K562 (cell line): ENCODE data around the gene SORCS2. TPM values are rescaled to one million over a fixed set of nuclear protein-coding genes. Genes with fewer than 3 reads are reported as not detected.
A peak's percentile ranks its signal among the peaks of the same experiment; 100 is the strongest.

Source experiments
- ATAC-seq: fragments of 200-7000 bp; cut with Tn5 transposase; 3 replicates; pipeline ENCODE4 v1.9.1; 2020; ENCODE audit warnings: moderate library complexity
- BruUV-seq: library from RNA; stranded (reverse); fragments of 400-500 nt; replicated peaks from 2 replicates; lab custom pipeline; 2021; lab: Mats Ljungman, UMichigan
- CTCF ChIA-PET: fragments of 300-600 bp; formaldehyde crosslinking; extraction: SDS; loops from one replicate; lab custom pipeline; 2021; ENCODE audit warnings: low intra/inter-chr PET ratio; lab: Yijun Ruan, JAX
- POLR2A ChIA-PET: fragments of 300-600, 350-650 bp; sonication (Branson Sonifier 250); formaldehyde crosslinking; extraction: SDS; loops from one replicate; lab custom pipeline; 2021; ENCODE audit warnings: antibody characterized with exemption, inconsistent platforms; lab: Yijun Ruan, JAX
- DNase-seq, 4 experiments: peaks; one replicate each; pipeline versions ENCODE4 v3.0.0 to v3.0.0-alpha.2; 2011 to 2018; ENCODE audit warnings: low spot score in 3 of 4, mixed read lengths in 3 of 4; ENCODE audit errors: extremely low read depth in 1 of 4
- FAIRE-seq: peaks from 2 replicates; lab custom pipeline; 2011; peaks lifted over from hg19 to GRCh38; lab: Jason Lieb, UNC
- H2AFZ ChIP-seq: 2 replicates; pipeline ENCODE4 v1.6.0; 2011; ENCODE audit warnings: low read depth, low read length, control low read depth, inconsistent platforms
- H3K27ac ChIP-seq: fragments of 200-600 bp; 3 replicates; pipeline ENCODE4 v1.8.0; 2011; ENCODE audit warnings: low read depth, mild to moderate bottlenecking, control low read depth, inconsistent platforms, low read length, moderate library complexity, mixed read lengths; ENCODE audit errors: extremely low read depth
- H3K27me3 ChIP-seq, 2 experiments: fragments of 300-600 bp in 1 of 2; 2 replicates in 1 of 2; 3 replicates in 1 of 2; pipeline versions ENCODE4 v1.6.0 to v1.8.0; 2011; ENCODE audit warnings: inconsistent platforms in 2 of 2, low read length in 2 of 2, mild to moderate bottlenecking in 1 of 2, mixed read lengths in 1 of 2, moderate library complexity in 1 of 2; ENCODE audit not compliant: control insufficient read depth in 2 of 2, insufficient read depth in 2 of 2
- H3K36me3 ChIP-seq: fragments of 300-600 bp; 3 replicates; pipeline ENCODE4 v1.8.0; 2011; ENCODE audit warnings: mild to moderate bottlenecking, low read length, inconsistent platforms; ENCODE audit not compliant: control insufficient read depth, insufficient read depth
- H3K4me1 ChIP-seq, 2 experiments: fragments of 200-600 bp in 1 of 2; replicated peaks in 1 of 2; 2 replicates in 1 of 2; 3 replicates in 1 of 2; pipeline versions ENCODE4 v1.5.1 to v1.8.0; 2011; ENCODE audit warnings: inconsistent platforms in 2 of 2, low read length in 2 of 2, mild to moderate bottlenecking in 1 of 2, mixed read lengths in 1 of 2, moderate library complexity in 1 of 2; ENCODE audit not compliant: control insufficient read depth in 2 of 2, insufficient read depth in 2 of 2
- H3K4me2 ChIP-seq: 2 replicates; pipeline ENCODE4 v1.6.1; 2011; ENCODE audit warnings: low read length, control low read depth, inconsistent platforms, mixed read lengths; ENCODE audit not compliant: insufficient read depth
- H3K4me3 ChIP-seq: fragments of 200-600 bp; sonication (generic), shearing (Covaris generic); 2 replicates; pipeline ENCODE4 v1.5.1; 2016; ENCODE audit warnings: control low read depth, inconsistent platforms
- H3K79me2 ChIP-seq: fragments of 200-600 bp; 3 replicates; pipeline ENCODE4 v1.8.0; 2011; ENCODE audit warnings: low read length, inconsistent platforms; ENCODE audit not compliant: control insufficient read depth, insufficient read depth
- H3K9ac ChIP-seq, 2 experiments: 2 replicates each; pipeline versions ENCODE4 v1.6.0 to v1.6.1; 2011; ENCODE audit warnings: low read depth in 2 of 2, low read length in 2 of 2, control low read depth in 1 of 2, inconsistent platforms in 1 of 2, mild to moderate bottlenecking in 1 of 2, mixed read lengths in 1 of 2; ENCODE audit not compliant: insufficient read depth in 1 of 2
- H3K9me1 ChIP-seq: one replicate; pipeline ENCODE4 v1.6.0; 2011; ENCODE audit warnings: inconsistent platforms, mild to moderate bottlenecking, low read length, moderate library complexity; ENCODE audit not compliant: control insufficient read depth, insufficient read depth
- H3K9me3 ChIP-seq: replicated peaks from 2 replicates; pipeline ENCODE4 v1.5.1; 2011; ENCODE audit warnings: low read depth, low read length, inconsistent platforms; ENCODE audit not compliant: control insufficient read depth, insufficient read depth
- H4K20me1 ChIP-seq: replicated peaks from 2 replicates; pipeline ENCODE4 v1.6.1; 2011; ENCODE audit warnings: low read length, inconsistent platforms, mixed read lengths; ENCODE audit not compliant: control insufficient read depth, insufficient read depth
- CBX1 ChIP-seq: sonication (generic); IDR thresholded peaks from 2 replicates; pipeline ENCODE4 v1.6.1; 2016; ENCODE audit warnings: antibody characterized with exemption, low read depth, mild to moderate bottlenecking
- FOXP4 ChIP-seq: sonication (generic); formaldehyde crosslinking; IDR thresholded peaks from 2 replicates; pipeline ENCODE4 v1.8.0; 2022; ENCODE audit warnings: mild to moderate bottlenecking, missing genetic modification reagents, borderline replicate concordance
- MEF2D ChIP-seq: conservative IDR thresholded peaks from 2 replicates; pipeline ENCODE4 v1.6.1; 2016; ENCODE audit warnings: low read depth, missing genetic modification characterization, missing compliant biosample characterization
- NFIC ChIP-seq: fragments of 450-650 bp; IDR thresholded peaks from 2 replicates; pipeline ENCODE4 v1.6.1; 2017; ENCODE audit warnings: mild to moderate bottlenecking, inconsistent platforms
- PHF21A ChIP-seq: fragments of 450-650 bp; IDR thresholded peaks from 2 replicates; pipeline ENCODE4 v1.6.1; 2017; ENCODE audit warnings: low read depth, borderline replicate concordance
- VEZF1 ChIP-seq: fragments of 200-800 bp; sonication (Bioruptor generic); IDR thresholded peaks from 2 replicates; pipeline ENCODE4 v1.6.1; 2017; ENCODE audit warnings: missing genetic modification characterization, missing compliant biosample characterization
- ZNF436 ChIP-seq: fragments of 250-450, 450-650 bp; sonication (Bioruptor Pico); formaldehyde crosslinking; IDR thresholded peaks from 2 replicates; pipeline ENCODE4 v1.7.0; 2020; ENCODE audit warnings: mild to moderate bottlenecking
- WGBS: fragments of 100-300 bp; shearing (Covaris generic); methylation state at CpG from one replicate; pipeline ENCODE4 v1.1.6; 2016; ENCODE audit warnings: low coverage, mixed read lengths; ENCODE audit not compliant: insufficient coverage; ENCODE audit errors: missing lambda C conversion rate; 5-methylcytosine and 5-hydroxymethylcytosine counted together
- in situ Hi-C: fragments of 300-500 bp; cut with MboI; formaldehyde crosslinking; loops from 4 replicates; pipeline ENCODE4 v1.15.0; 2018; ENCODE audit warnings: inconsistent platforms, mixed read lengths
- intact Hi-C: fragments of 100-400 bp; cut with micrococcal nuclease; formaldehyde crosslinking; loops from 2 replicates; pipeline ENCODE4 v1.14.2; 2022
- polyA plus RNA-seq, 8 experiments: library from polyadenylated mRNA; depleted of rRNA in 4 of 8; stranded (reverse) in 5 of 8; unstranded in 3 of 8; fragments of >200 nt; fragmentation: Nextera tagmentation in 2 of 8; fragmentation: Illumina TruSeq in 1 of 8; extraction: Ambion mirVana in 2 of 8; extraction: Trizol in 1 of 8; gene quantifications; 2 replicates each; pipeline versions ENCODE4 v1.2.1 to v1.2.3, GENCODE V29; 2011 to 2014; ENCODE audit warnings: inconsistent platforms in 1 of 8, missing spikeins in 1 of 8
- total RNA-seq, 7 experiments: library from RNA; depleted of rRNA in 6 of 7; stranded (reverse); fragments of >200 nt in 6 of 7; fragmentation: Illumina TruSeq in 2 of 7; extraction: Trizol in 2 of 7; gene quantifications; 2 replicates each; pipeline versions ENCODE4 v1.2.1 to v1.2.3, GENCODE V29; 2011 to 2021; ENCODE audit warnings: low replicate concordance in 1 of 7
- TF ChIP-seq, protein P1 (sequence below): fragments of 250-450 bp; sonication (Bioruptor Pico); IDR thresholded peaks from 2 replicates; pipeline ENCODE4 v1.4.0; 2020; ENCODE audit warnings: mild to moderate bottlenecking, moderate library complexity, borderline replicate concordance

Gene SORCS2
- total and polyA plus RNA-seq, 9 of the 15 experiments (the other 6 are each of a cell fraction or from before 2014, with no cell fraction given): not detected

- FAIRE-seq: no peak
- H3K27ac ChIP-seq: no peak overlapping the region
- ChIA-PET CTCF (no interaction called here), POLR2A (interaction anchor here (0.6 to 0.9 kb wide), 4 partner anchors 46 to 930 kb away, joined by 3 to 5 read pairs (median 3); no protein-coding TSS in a partner anchor)
- H3K9me3 ChIP-seq: no peaks in the 10 kb centered on the region
- no TSS peak for BruUV-seq
- H3K4me3 ChIP-seq: no peak overlapping the region
- no peaks in the 10 kb centered on the region for H3K79me2 ChIP-seq
- 0% methylated on average over 11 of the region's 11 CpGs for WGBS
- in situ Hi-C loops: no loop called here
- H3K36me3 ChIP-seq: no peaks in the 10 kb centered on the region
- no peak overlapping the region for H3K4me2 ChIP-seq
- H3K27me3 ChIP-seq: peaks cover 23 to 49% of the 10 kb centered on the region in 2 experiments; a peak in 4 of 5 replicates
- H3K9me1 ChIP-seq: no peaks in the 10 kb centered on the region
- no peak overlapping the region for H2AFZ ChIP-seq
- H3K4me1 ChIP-seq: peaks cover 0 to 10% of the 10 kb centered on the region in 2 experiments; a peak in 2 of 5 replicates
- intact Hi-C loops: loop anchor here (10.0 kb wide), 2 partner anchors 105 to 615 kb away; no protein-coding TSS in a partner anchor
- peaks cover 14% of the 10 kb centered on the region; the same call in 1 of the 2 replicates for H4K20me1 ChIP-seq
- TF ChIP-seq CBX1: no peak
- TF ChIP-seq, protein P1, sequence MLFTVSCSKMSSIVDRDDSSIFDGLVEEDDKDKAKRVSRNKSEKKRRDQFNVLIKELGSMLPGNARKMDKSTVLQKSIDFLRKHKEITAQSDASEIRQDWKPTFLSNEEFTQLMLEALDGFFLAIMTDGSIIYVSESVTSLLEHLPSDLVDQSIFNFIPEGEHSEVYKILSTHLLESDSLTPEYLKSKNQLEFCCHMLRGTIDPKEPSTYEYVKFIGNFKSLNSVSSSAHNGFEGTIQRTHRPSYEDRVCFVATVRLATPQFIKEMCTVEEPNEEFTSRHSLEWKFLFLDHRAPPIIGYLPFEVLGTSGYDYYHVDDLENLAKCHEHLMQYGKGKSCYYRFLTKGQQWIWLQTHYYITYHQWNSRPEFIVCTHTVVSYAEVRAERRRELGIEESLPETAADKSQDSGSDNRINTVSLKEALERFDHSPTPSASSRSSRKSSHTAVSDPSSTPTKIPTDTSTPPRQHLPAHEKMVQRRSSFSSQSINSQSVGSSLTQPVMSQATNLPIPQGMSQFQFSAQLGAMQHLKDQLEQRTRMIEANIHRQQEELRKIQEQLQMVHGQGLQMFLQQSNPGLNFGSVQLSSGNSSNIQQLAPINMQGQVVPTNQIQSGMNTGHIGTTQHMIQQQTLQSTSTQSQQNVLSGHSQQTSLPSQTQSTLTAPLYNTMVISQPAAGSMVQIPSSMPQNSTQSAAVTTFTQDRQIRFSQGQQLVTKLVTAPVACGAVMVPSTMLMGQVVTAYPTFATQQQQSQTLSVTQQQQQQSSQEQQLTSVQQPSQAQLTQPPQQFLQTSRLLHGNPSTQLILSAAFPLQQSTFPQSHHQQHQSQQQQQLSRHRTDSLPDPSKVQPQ (CRISPR knock-in tag): no peak
- TF ChIP-seq PHF21A: no peak
- no peak for TF ChIP-seq NFIC
- no peak for TF ChIP-seq MEF2D (tag)
- no peak for TF ChIP-seq FOXP4 (CRISPR knock-in tag)
- no peak for TF ChIP-seq VEZF1 (CRISPR knock-in tag)
- TF ChIP-seq ZNF436 (CRISPR knock-in tag): no peak
- H3K9ac ChIP-seq: no peak overlapping the region
- no peak for DNase-seq
- peak; percentile 18; the same call in 2 of the 3 replicates for ATAC-seq
These were observed 2.7 kb upstream of the SORCS2 start for GRCh38 chr4:7189475-7190277.
